HG03378 (cell line): Measurements from ENCODE around the gene PIGQ.

Source experiments
- ATAC-seq: cut with Tn5 transposase; IDR thresholded peaks from one replicate; pipeline ENCODE4 v1.9.1; 2021; ENCODE audit warnings: mild to moderate bottlenecking, moderate library complexity; ENCODE audit not compliant: unreplicated experiment

The PIGQ gene

DNA sequence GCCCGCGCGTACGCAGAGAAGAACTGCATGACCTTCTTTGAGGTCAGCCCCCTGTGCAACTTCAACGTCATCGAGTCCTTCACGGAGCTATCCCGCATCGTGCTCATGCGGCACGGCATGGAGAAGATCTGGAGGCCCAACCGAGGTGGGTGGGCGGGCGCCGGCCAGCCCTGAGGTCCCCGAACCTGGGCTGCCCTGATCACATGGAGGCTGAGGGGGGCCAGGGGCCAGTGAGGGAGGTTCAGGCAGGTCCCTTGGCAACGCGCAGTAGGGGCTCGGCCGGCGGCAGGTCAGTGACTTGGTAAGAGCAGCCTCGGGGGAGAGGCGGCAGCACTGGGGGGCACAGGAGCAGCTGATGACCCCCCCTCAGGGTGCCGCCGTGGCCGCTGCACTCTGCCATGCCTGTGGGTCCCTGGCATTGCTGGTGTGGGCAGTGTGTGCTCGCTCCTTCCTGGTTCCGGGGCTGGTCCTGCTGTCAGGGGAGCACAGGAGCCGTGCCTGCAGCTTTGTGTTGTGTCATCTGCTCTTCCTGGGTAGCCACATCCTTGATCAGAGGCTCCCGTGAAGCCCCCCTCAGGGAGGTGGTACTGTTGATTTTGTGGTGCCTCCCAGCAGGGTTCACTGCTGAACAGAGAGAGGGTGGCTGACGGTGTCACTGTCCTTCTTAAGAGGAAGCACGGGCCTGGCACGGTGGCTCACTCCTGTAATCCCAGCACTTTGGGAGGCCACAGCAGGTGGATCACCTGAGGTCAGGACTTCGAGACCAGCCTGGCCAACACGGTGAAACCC is 56.4 kb downstream of the PIGQ start:
- ATAC-seq, result no peak

DNA sequence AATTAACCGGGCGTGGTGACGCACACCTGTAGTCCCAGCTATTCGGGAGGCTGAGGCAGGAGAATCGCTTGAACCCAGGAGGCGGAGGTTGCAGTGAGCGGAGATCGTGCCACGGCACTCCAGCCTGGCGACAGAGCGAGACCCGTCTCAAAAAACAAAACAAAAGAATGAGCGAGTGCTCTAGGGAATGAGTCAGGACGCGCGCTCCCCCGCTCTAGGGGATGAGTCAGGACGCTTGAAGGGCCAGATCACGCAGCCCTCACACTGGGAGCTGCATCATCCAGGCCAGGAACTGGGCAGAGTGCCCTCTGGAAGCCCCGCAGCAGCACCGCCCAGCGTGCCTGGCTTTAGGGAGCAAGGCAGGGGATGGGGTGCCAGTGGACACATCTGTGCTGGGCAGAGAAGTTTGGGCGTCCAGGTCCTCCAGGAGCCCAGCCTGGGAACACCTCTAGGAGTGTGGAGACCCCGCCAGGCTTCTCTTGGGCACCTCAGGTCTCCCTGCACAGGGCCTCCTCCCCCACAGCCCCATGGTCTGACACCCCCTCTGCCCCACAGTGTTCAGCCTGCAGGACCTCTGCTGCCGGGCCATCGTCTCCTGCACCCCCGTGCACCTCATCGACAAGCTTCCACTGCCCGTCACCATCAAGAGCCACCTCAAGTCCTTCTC is 57.2 kb downstream of the PIGQ start:
- no peak for ATAC-seq

DNA sequence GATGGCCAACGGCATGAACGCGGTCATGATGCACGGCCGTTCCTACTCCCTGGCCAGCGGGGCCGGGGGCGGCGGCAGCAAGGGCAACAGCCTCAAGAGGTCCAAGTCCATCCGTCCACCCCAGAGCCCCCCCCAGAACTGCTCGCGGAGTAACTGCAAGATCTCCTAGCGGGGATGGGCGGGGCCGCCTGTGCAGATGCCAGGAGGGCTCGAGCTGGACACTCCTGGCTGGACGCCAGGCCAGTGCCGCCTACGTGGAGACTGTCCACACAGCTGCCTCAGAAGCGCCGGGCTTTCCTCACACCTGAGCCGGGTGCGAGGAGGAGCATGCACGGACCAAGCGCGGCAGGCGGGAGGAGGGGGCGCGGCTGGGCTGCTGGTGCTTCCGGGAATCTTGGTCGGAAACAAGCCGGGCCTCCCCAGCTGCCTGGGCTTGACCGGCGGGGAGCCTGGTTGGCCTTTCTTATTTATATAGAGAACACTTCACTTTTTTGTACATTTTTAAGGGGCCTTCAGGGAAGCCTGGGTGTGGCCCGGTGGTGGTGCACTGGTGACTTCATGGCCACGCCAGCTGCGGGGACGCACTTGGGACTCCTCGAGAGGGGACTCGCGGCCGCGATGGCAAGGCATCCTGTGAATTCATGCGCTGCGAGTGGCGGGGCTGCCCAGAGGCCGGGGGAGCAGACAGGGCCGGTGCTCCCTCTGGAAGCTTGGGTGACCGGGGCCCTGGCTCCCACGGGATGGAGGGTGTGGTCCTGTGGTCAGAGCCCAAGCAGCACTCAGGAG is 57.9 kb downstream of the PIGQ start:
- ATAC-seq, result no peak

DNA sequence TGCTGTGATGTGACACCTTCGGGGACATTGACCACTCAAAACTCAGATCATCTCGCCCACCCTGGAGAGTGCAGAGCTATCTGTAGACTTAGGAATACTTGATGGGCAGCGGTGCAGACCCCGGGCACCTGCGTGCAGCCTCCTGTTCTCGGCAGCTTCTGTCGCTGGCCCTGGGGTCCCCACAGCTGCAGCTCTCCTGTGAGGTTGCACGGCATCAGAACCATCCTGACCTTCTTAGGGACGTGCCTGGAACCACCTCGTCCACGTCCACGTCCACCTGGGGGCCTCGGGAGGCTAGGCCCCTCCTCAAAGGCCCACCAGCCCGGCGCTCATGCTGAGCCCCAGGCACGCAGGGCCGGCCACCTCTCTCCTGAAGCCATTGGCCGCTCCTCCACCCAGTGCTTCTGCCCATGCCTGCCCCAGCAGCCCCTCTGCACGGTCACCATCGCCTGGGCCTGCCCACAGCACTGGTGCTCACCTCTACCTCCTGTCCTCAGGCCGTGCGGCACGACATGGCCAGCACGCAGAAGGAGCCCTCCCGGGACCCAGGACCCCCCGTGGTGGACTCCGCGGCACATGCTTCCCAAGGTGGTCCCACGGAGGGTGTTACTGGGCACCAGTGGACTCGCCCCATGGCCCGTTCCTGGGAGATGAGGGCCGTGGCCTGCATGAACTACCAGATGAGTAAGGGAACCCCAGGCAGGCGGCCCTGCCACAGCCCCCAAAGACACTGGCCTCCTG is 58.7 kb downstream of the PIGQ start:
- no peak for ATAC-seq

DNA sequence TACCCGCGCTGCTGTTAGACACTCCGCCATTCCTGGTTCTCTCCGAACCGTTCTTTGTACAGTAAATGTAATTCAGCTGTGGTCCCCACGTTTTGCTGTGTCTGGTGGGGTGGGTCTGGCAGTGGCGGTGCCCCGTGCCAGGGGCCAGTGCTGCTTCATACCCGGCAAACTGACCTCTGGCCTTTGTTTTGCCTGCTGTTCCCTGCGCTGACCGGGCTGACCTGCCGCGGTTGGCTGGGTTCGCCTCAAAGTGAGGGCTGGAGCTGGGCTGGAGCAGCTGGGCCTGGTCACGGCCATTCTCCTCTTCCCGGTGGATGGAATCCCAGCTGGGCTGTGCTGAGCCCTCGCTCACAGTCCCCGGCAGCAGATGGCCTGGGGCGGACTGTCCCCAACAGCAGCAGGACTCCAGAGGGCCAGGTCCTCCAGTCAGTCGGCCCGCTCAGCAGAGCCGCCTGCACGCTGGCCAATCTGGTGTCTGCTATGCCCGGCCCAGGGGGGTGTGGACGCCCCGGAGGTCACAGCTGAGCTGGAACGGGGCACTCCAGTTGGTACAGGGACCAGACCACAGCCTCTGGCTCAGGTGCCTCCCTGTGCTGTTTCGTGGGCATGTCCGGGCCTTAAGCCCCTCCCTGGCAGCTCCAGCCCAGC is 59.5 kb downstream of the PIGQ start:
- no peak for ATAC-seq

DNA sequence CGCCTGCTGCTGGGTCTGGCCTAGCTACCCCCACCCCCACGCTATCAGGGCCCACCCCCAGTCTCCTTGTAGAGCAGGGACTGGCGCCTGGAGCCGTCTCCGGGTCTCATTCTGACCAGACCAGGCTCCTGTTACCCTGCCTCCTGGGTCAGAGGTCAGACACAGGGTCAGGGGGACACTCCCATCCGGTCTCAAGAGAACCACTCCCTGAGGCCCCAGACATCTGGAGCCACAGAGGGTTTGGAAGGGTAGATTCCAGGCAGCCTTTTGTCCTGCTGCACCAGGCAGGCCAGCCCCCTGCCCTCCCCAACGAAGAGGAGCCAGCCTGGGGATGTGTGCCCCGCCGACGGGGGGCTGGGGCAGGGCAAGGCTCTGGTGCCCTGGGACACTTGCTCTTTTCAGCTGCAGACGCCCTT is 60.1 kb downstream of the PIGQ start:
- ATAC-seq, result no peak

DNA sequence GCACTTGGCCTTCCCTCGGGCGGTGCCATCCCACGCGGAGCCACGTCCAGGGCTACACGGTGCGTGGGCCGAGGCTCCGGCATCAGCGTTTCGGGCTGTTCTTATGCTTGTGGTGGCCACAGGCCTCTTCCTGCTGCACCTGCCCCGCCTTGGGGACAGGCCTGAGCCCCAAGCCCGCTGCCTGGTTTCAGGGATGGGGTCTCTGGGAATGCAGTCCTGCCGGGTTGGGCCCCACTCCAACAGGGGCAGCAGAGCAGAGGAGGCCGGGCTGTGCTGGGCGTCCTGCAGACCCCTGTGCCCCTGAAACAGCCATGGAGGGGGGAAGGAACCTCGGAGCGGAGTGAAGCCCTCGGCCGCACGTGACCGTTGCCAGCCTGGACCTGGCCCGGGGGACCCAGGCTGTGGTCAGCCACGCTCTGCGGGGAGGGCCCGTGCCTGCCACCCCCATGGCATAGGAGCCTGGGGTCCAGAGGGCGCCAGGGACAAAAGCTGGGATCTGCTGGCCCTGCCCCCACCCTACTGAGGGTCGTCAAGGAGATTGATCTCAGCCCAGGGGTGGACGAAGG is 60.6 kb downstream of the PIGQ start:
- no peak for ATAC-seq

DNA sequence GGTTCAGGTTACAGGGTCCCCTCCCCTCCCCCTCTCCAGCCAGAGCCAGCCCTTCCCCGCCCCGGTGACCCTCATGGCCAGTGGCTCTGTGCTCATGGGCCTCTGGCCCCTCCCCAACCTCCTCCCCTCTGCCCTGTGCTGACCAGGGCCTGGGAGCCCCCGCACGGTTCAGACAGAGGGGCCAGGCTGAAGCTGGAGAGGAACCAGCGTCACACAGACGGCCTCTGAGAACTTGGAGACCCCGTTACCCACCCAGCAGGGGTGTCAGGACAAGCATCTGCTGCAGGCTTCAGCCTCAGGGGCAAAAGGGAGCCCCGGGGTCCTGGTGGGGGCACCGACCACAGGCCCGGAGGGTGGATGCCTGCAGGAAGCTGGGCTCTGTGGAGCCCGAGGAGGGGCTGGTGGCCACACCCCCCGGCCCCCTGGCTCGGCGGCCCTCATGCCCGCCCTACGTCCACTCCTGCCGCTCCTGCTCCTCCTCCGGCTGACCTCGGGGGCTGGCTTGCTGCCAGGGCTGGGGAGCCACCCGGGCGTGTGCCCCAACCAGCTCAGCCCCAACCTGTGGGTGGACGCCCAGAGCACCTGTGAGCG is 61.1 kb downstream of the PIGQ start, which contains the start of gene WFIKKN1:
Gene WFIKKN1, plus strand, starts transcription at position 171 of the 591 bp plus-strand sequence. Its CDS starts 269 bp downstream, at position 440.
- ATAC-seq, result no peak

DNA sequence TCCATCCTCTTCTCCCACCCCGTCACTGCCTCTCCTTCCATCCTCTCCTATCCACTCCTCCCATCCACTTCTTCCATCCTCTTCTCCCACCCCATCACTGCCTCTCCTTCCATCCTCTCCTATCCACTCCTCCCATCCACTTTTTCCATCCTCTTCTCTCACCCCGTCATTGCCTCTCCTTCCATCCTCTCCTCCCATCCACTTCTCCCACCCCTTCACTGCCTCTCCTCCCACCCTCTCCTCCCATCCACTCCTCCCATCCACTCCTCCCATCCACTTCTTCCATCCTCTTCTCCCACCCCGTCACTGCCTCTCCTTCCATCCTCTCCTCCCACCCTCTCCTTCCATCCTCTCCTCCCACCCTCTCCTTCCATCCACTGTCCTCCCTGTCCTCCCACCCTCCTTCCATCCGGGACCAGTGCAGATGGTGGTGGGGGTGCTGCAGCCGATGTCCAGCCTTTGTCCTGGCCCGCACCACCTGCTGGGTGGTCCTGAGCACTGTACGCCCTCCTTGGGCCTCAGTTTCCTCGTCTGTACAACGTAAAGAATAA is 62.1 kb downstream of the PIGQ start:
- ATAC-seq, result no peak

DNA sequence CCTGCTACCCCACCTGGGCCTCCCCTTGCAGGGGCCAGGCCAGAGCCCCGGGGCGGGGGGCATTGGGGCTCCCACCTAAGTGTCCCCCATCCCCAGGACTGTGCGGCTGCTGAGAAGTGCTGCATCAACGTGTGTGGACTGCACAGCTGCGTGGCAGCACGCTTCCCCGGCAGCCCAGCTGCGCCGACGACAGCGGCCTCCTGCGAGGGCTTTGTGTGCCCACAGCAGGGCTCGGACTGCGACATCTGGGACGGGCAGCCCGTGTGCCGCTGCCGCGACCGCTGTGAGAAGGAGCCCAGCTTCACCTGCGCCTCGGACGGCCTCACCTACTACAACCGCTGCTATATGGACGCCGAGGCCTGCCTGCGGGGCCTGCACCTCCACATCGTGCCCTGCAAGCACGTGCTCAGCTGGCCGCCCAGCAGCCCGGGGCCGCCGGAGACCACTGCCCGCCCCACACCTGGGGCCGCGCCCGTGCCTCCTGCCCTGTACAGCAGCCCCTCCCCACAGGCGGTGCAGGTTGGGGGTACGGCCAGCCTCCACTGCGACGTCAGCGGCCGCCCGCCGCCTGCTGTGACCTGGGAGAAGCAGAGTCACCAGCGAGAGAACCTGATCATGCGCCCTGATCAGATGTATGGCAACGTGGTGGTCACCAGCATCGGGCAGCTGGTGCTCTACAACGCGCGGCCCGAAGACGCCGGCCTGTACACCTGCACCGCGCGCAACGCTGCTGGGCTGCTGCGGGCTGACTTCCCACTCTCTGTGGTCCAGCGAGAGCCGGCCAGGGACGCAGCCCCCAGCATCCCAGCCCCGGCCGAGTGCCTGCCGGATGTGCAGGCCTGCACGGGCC is 62.9 kb downstream of the PIGQ start:
- ATAC-seq, result no peak

DNA sequence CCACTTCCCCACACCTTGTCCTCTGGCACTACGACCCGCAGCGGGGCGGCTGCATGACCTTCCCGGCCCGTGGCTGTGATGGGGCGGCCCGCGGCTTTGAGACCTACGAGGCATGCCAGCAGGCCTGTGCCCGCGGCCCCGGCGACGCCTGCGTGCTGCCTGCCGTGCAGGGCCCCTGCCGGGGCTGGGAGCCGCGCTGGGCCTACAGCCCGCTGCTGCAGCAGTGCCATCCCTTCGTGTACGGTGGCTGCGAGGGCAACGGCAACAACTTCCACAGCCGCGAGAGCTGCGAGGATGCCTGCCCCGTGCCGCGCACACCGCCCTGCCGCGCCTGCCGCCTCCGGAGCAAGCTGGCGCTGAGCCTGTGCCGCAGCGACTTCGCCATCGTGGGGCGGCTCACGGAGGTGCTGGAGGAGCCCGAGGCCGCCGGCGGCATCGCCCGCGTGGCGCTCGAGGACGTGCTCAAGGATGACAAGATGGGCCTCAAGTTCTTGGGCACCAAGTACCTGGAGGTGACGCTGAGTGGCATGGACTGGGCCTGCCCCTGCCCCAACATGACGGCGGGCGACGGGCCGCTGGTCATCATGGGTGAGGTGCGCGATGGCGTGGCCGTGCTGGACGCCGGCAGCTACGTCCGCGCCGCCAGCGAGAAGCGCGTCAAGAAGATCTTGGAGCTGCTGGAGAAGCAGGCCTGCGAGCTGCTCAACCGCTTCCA is 63.7 kb downstream of the PIGQ start:
- ATAC-seq, result no peak
